HG02973 (cell line): ENCODE measurements around the gene KLHL34.

Experiments
- ATAC-seq: cut with Tn5 transposase; IDR thresholded peaks from one replicate; pipeline ENCODE4 v1.9.1; 2021; ENCODE audit warnings: moderate library complexity; ENCODE audit not compliant: unreplicated experiment

KLHL34 gene

GRCh38 chrX:21655901-21656586 is 2.1 kb downstream of the KLHL34 start:
- ATAC-seq, result no peak

GRCh38 chrX:21645886-21646285 is 12.2 kb downstream of the KLHL34 start:
- ATAC-seq, result no peak

- ATAC-seq, result no peak
Observed at GRCh38 chrX:21645431-21645830, 12.7 kb downstream of the KLHL34 start.

- ATAC-seq, result no peak
Observed at GRCh38 chrX:21639775-21640174, 18.4 kb downstream of the KLHL34 start.

GRCh38 chrX:21638311-21638710 is 19.8 kb downstream of the KLHL34 start:
- no peak for ATAC-seq

GRCh38 chrX:21632027-21632426 is 26.1 kb downstream of the KLHL34 start:
- ATAC-seq, result no peak

- ATAC-seq, result no peak
Observed at GRCh38 chrX:21623778-21624501, 34.2 kb downstream of the KLHL34 start.

GRCh38 chrX:21620234-21620633 is 37.9 kb downstream of the KLHL34 start:
- no peak for ATAC-seq

GRCh38 chrX:21616386-21616785 is 41.7 kb downstream of the KLHL34 start:
- ATAC-seq, result no peak

GRCh38 chrX:21612154-21612553 is 46.0 kb downstream of the KLHL34 start:
- ATAC-seq, result no peak

- ATAC-seq, result no peak
Observed at GRCh38 chrX:21610168-21610567, 48.0 kb downstream of the KLHL34 start.

- no peak for ATAC-seq
Observed at GRCh38 chrX:21606002-21606401, 52.1 kb downstream of the KLHL34 start.
